Measurements from ENCODE around the gene FCHO2.

GRCh38 chr5:72917371-72917776, 38.5 kb upstream of the FCHO2 start:
- TF ChIP-seq, protein P1, sequence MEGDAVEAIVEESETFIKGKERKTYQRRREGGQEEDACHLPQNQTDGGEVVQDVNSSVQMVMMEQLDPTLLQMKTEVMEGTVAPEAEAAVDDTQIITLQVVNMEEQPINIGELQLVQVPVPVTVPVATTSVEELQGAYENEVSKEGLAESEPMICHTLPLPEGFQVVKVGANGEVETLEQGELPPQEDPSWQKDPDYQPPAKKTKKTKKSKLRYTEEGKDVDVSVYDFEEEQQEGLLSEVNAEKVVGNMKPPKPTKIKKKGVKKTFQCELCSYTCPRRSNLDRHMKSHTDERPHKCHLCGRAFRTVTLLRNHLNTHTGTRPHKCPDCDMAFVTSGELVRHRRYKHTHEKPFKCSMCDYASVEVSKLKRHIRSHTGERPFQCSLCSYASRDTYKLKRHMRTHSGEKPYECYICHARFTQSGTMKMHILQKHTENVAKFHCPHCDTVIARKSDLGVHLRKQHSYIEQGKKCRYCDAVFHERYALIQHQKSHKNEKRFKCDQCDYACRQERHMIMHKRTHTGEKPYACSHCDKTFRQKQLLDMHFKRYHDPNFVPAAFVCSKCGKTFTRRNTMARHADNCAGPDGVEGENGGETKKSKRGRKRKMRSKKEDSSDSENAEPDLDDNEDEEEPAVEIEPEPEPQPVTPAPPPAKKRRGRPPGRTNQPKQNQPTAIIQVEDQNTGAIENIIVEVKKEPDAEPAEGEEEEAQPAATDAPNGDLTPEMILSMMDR (IDR thresholded peaks at IDR 0.05) = no peak
- TF ChIP-seq POLR2A (IDR thresholded peaks at IDR 0.05) = no peak

Measured in body of pancreas (tissue), 4 donors.